OCI-LY3 (cell line): ENCODE measurements around the gene NEDD4L.

Source experiments
- H2AFZ ChIP-seq: fragments of 200-600, 300-600 bp; shearing (Covaris generic); 2 replicates; pipeline ENCODE4 v1.6.0; 2014; ENCODE audit warnings: antibody characterized with exemption, low read depth, low read length
- H3K27ac ChIP-seq: fragments of 200-600, 300-600 bp; sonication (generic); 2 replicates; pipeline ENCODE4 v1.5.1; 2014; ENCODE audit warnings: mild to moderate bottlenecking, low read length, moderate library complexity, mixed read lengths
- H3K27me3 ChIP-seq: fragments of 200-600, 300-600 bp; sonication (generic); 2 replicates; pipeline ENCODE4 v1.6.1; 2014; ENCODE audit warnings: low read depth, low read length, mixed read lengths
- H3K36me3 ChIP-seq: fragments of 200-600, 300-600 bp; sonication (generic); replicated peaks from 2 replicates; pipeline ENCODE3; 2014; ENCODE audit warnings: low read depth, low read length, mixed read lengths
- H3K4me1 ChIP-seq: fragments of 300-600, 200-600 bp; sonication (generic); 2 replicates; pipeline ENCODE4 v1.6.1; 2014; ENCODE audit warnings: low read length, mixed read lengths
- H3K4me2 ChIP-seq: fragments of 200-600, 300-600 bp; sonication (generic); 2 replicates; pipeline ENCODE4 v1.6.1; 2014; ENCODE audit warnings: low read length, mixed read lengths
- H3K4me3 ChIP-seq: fragments of 300-600, 200-600 bp; sonication (generic); 2 replicates; pipeline ENCODE4 v1.5.1; 2014; ENCODE audit warnings: antibody characterized with exemption, mild to moderate bottlenecking, low read length, moderate library complexity
- H3K79me2 ChIP-seq: fragments of 300-600, 200-600 bp; shearing (Covaris generic); 2 replicates; pipeline ENCODE4 v1.6.1; 2014; ENCODE audit warnings: mild to moderate bottlenecking, low read length, mixed read lengths
- H3K9ac ChIP-seq: fragments of 300-600, 200-600 bp; shearing (Covaris generic); 2 replicates; pipeline ENCODE4 v1.6.0; 2014; ENCODE audit warnings: mild to moderate bottlenecking, low read length, moderate library complexity
- H3K9me3 ChIP-seq: fragments of 200-600, 300-600 bp; shearing (Covaris generic); 2 replicates; pipeline ENCODE4 v1.6.1; 2014; ENCODE audit warnings: low read length, mixed read lengths; ENCODE audit not compliant: insufficient read depth
- H4K20me1 ChIP-seq: fragments of 200-600, 300-600 bp; sonication (generic); 2 replicates; pipeline ENCODE4 v1.6.1; 2016; ENCODE audit warnings: low read length, mixed read lengths; ENCODE audit not compliant: insufficient read depth
- EZH2phosphoT487 ChIP-seq: fragments of 200-600 bp; shearing (Covaris generic); IDR thresholded peaks from 2 replicates; pipeline ENCODE4 v1.6.1; 2018; ENCODE audit warnings: antibody characterized with exemption, mixed run types, low read depth
- TF ChIP-seq, protein P1 (sequence below): fragments of 200-600, 300-600 bp; sonication (generic); IDR thresholded peaks from 2 replicates; pipeline ENCODE4 v1.5.1; 2014; ENCODE audit warnings: antibody characterized with exemption, low read length, low read depth

NEDD4L gene

DNA sequence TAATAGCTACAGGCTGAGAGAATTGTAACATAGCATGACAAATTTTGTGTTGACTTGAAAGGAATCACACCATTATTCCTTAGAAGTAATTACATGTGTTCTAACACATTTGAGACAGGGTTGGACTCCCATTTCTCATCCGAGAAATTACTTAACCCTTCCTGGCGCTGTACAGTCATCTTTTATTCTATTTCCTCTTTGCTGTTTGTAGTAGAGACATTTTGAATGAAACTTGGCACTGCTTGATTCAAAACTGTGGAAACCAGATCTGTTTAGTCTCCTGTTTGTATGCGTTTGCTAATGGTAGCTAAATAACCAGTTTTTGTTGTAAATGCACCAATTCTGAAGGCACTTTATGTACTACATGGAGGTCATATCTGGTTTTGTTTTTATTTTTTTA, 352.9 kb downstream of the NEDD4L start:
- no peaks in the 10 kb centered on the region for H3K27me3 ChIP-seq
- H2AFZ ChIP-seq: no peak overlapping the region
- H3K79me2 ChIP-seq: no peaks in the 10 kb centered on the region
- H3K9ac ChIP-seq: peak overlapping the region; percentile 69
- H3K4me1 ChIP-seq: peaks cover 74% of the 10 kb centered on the region
- TF ChIP-seq EZH2phosphoT487: no peak
- TF ChIP-seq, protein P1, sequence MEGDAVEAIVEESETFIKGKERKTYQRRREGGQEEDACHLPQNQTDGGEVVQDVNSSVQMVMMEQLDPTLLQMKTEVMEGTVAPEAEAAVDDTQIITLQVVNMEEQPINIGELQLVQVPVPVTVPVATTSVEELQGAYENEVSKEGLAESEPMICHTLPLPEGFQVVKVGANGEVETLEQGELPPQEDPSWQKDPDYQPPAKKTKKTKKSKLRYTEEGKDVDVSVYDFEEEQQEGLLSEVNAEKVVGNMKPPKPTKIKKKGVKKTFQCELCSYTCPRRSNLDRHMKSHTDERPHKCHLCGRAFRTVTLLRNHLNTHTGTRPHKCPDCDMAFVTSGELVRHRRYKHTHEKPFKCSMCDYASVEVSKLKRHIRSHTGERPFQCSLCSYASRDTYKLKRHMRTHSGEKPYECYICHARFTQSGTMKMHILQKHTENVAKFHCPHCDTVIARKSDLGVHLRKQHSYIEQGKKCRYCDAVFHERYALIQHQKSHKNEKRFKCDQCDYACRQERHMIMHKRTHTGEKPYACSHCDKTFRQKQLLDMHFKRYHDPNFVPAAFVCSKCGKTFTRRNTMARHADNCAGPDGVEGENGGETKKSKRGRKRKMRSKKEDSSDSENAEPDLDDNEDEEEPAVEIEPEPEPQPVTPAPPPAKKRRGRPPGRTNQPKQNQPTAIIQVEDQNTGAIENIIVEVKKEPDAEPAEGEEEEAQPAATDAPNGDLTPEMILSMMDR: no peak
- no peaks in the 10 kb centered on the region for H4K20me1 ChIP-seq
- H3K36me3 ChIP-seq: peaks cover 54% of the 10 kb centered on the region
- peak overlapping the region; percentile 69 for H3K4me2 ChIP-seq
- peak overlapping the region; percentile 46 for H3K4me3 ChIP-seq
- H3K27ac ChIP-seq: peak overlapping the region; percentile 90
- H3K9me3 ChIP-seq: no peaks in the 10 kb centered on the region

DNA sequence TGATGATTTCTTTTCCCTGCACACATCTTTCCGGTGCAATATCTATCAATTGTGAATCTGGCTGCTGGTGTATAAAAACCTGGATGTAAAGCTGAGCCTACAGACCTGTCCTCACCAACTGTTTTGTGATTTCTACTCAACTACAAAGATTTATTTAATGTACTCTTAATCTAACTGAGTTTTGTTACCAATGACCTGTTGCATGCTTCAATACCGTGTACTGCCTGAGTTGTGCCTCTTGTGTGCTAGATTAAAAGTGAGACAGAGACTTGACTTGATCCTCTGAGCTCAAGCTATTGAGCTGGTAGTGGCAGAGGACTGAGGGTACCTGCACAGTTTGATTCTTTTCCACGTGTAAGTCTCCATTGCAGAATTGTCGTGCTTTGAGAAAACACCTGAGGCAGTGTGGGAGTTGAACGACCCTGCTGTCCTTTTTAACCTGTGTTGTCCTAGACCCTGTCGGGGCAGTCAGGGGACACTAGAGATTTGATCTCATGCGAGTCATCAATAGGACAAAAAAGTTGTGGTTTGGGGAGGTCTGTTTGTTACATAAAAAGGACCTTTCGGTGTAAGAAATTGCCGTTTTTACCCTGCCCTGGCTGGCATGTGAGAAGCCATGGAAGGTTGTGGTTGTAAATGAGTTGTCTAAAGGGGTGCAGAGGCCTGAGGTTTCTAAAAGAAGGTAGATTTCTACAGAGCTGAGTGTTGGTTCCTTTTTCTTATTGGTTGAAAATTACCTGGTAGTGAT, 353.5 kb downstream of the NEDD4L start:
- Histone ChIP-seq H3K27me3 (no peaks in the 10 kb centered on the region), H3K4me2 (peak overlapping the region; percentile 69), H3K9ac (peak overlapping the region; percentile 69), H4K20me1 (no peaks in the 10 kb centered on the region), H3K27ac (peak overlapping the region; percentile 90), H3K36me3 (peaks cover 48% of the 10 kb centered on the region), H3K79me2 (no peaks in the 10 kb centered on the region), H3K4me1 (peaks cover 74% of the 10 kb centered on the region), H2AFZ (no peak overlapping the region), H3K4me3 (peak overlapping the region; percentile 46), H3K9me3 (no peaks in the 10 kb centered on the region)
- TF ChIP-seq EZH2phosphoT487: no peak

DNA sequence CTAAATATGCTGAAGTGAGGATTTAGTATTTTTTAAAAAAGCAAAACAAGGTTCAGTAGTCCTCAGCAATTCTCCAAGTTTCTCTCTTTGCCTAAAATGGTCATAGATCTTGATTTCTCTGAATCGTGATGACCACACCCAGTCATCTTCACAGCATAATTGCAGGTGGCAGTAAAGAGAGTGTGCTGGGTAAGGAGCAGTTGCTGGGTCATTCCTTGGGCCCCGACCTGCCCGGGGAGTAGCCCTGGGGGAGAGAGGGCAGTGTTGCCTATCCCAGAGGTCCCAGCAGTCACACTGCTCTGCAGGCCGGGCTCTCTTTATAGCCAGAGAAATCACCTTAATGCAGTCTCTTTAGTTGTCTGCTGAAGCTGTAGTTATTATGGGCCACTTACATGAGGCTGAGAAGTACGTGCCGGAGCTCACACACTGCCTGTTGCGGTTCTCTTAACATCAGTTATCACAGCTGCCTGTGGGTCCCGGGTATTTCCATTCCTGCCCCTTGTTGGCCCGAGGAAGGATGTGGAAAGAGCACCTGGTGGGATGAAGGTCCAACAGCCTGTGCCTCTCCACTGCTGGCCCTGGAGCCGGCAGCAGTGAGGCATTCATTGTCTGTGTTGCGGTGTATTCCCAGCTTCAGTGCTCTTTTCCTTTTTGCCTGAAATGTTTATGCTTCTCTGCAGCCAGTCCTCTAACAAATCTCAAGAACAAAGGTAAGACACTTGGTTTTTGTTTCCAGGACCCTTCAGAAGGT, 354.8 kb downstream of the NEDD4L start:
- Histone ChIP-seq H3K4me2 (peak overlapping the region; percentile 77), H3K4me3 (peak overlapping the region; percentile 67), H3K27ac (peak overlapping the region; percentile 90), H3K27me3 (no peaks in the 10 kb centered on the region), H3K36me3 (peaks cover 35% of the 10 kb centered on the region), H4K20me1 (no peaks in the 10 kb centered on the region), H2AFZ (no peak overlapping the region), H3K79me2 (no peaks in the 10 kb centered on the region), H3K9me3 (no peaks in the 10 kb centered on the region), H3K9ac (peak overlapping the region; percentile 51), H3K4me1 (peaks cover 74% of the 10 kb centered on the region)
- TF ChIP-seq EZH2phosphoT487: no peak
- TF ChIP-seq, protein P1: no peak; the same call in 1 of the 2 replicates

DNA sequence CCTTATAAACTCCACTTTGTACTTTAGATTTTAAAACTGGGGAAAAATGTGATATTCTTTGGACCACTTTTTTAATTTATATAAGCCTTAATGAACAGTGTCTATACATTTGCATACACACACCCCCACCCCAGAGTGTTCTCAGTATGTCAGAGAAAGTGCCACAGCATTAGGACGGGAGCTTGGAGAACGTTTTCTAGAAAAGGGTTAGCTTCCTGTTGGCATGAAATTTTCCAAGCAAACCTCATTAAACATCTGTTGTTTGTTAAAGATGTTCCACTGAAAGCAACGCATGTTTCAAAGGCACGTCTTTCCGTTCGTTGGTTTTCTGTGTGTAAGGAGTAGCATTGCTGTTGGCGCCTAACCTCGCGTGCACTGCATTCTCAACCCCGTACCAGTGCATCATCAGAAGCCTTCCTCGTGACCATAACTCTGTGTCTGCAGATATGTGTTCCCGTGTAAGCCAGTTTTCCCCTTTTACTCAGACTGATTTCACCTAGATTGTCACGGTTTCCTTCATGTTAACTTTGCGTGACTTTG, 356.4 kb downstream of the NEDD4L start:
- Histone ChIP-seq H3K4me1 (peaks cover 60% of the 10 kb centered on the region), H3K4me3 (peak overlapping the region; percentile 67), H3K9me3 (no peaks in the 10 kb centered on the region), H3K36me3 (peaks cover 19% of the 10 kb centered on the region), H3K27me3 (no peaks in the 10 kb centered on the region), H3K4me2 (peak overlapping the region; percentile 77), H2AFZ (no peak overlapping the region; the same call in 1 of the 2 replicates), H3K9ac (peak overlapping the region; percentile 51), H4K20me1 (no peaks in the 10 kb centered on the region), H3K79me2 (no peaks in the 10 kb centered on the region), H3K27ac (peak overlapping the region; percentile 90)
- TF ChIP-seq, protein P1: no peak
- TF ChIP-seq EZH2phosphoT487: no peak
